RPMI8226 (cell line): ENCODE data around the gene FSTL3.
A peak's percentile ranks its signal among the peaks of the same experiment; 100 is the strongest.
"Not testable (repeated sequence)": the region's sequence is repeated elsewhere in the genome, so short reads cannot be mapped to it uniquely, and the experiment has no call there.

Source experiments
- DNase-seq: peaks from one replicate; pipeline ENCODE4 v3.0.0-alpha.2; 2015

The FSTL3 gene

DNA sequence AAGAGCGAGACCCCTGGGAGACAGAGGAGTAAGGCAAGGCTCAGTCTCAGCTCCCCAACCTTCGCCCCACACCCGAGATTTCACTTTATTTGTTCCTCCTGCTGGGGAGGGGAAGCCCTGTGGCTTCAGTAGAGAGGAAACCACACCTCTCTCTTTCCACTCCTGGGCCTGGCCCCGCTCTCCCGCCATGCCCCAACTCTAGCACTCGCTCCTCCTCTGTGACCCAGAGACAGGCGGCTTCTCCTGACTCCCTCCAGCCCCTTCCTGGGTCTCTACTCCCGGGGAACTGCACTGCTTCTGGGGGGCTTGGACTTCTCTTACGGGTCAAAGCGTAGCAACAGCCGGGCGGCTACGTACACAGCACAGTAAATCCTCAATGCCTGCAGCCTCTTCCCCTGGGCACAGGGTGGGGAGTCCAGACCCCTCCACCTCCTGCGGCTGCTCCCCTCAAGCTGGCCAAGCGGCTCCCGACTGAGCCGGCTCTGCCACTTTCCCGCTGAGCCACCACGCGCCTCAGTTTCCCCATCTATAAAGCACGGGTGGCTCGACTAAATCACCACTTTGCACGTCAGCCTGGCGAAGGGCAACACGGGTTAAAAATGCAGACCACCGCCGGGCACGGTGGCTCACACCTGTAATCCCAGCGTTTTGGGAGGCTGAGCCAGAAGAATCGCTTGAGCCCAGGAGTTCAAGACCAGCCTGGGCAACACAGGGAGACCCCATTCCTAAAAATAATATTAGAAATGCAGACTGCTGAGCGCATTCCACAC is 14.6 kb upstream of the FSTL3 start:
- peak; percentile 70 for DNase-seq

GRCh38 chr19:662207-662961 is 13.8 kb upstream of the FSTL3 start:
- DNase-seq, result peak; percentile 73

GRCh38 chr19:662962-663681 is 13.1 kb upstream of the FSTL3 start, which contains the start of gene RNF126:
Gene RNF126, minus strand, starts transcription at chr19:663214. Its CDS starts 93 bp downstream, at chr19:663121.
- peak; percentile 95 for DNase-seq

DNA sequence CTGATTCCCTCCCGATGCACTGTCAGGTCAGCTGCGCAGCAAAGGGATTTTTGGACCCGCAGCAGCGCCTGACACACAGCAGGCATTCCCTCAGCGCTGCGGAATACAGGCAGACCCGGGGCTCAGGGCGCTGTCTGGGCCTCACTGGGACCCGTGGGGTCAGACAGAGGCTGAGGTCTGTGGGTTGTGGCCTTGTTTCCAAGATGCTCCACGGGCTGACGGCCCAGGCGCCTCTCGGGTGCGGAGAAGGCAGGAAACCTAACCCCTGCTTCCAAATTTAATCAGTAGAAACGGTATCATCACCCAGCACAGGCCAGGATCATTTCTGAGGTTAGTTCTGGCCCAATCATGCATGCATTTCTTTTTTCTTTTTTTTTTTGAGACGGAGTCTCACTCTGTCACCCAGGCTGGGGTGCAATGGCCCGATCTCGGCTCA is 12.5 kb upstream of the FSTL3 start:
- DNase-seq, result no peak

DNA sequence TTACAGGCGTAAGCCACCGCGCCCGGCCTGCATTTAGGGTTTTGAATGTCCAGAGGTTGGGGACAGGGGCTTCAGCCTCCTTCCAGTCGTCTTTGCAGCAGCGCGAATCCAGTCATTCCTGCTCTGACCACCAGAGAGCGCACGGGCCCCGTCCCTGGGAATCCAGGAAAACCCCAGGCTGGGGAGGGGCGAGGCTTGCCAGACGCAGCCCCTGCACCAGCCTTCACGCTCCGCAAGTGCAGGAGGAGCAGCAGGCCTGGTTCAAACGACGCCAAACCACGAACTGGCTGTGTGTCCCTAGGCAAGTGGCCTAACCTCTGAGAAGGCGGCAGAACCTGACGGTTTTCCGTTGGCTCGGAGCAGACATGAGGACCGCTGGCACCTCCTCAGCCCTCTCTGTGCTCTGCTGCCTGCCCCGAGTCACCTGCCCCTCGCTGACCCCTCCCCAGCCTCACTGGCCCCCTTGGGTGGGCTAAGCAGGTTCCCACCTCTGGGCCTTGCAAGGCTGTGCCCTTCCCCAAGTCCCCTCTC is 11.2 kb upstream of the FSTL3 start:
- DNase-seq, result peak; percentile 79

DNA sequence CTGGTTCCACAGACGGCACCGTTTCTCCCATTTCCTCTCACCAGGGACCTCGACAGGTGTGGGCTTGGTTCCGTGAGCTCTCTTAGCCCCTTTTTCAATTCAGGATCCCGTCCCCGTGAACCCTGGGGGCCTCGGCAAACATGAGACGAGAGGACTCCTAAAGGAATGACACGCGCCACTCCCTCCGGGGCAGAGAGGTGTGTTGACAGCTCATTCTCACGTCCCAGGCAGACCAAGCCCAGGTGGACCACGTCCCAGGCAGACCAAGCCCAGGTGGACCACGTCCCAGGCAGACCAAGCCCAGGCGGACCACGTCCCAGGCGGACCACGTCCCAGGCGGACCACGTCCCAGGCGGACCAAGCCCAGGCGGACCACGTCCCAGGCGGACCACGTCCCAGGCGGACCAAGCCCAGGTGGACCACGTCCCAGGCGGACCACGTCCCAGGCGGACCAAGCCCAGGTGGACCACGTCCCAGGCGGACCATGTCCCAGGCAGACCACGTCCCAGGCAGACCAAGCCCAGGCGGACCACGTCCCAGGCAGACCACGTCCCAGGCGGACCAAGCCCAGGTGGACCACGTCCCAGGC is 9.1 kb upstream of the FSTL3 start:
- DNase-seq, result not testable (repeated sequence)

- DNase-seq, result not testable (repeated sequence)
These were observed 7.3 kb upstream of the FSTL3 start for GRCh38 chr19:668675-669434.

GRCh38 chr19:670609-671075 is 5.5 kb upstream of the FSTL3 start:
- DNase-seq, result peak; percentile 45

DNA sequence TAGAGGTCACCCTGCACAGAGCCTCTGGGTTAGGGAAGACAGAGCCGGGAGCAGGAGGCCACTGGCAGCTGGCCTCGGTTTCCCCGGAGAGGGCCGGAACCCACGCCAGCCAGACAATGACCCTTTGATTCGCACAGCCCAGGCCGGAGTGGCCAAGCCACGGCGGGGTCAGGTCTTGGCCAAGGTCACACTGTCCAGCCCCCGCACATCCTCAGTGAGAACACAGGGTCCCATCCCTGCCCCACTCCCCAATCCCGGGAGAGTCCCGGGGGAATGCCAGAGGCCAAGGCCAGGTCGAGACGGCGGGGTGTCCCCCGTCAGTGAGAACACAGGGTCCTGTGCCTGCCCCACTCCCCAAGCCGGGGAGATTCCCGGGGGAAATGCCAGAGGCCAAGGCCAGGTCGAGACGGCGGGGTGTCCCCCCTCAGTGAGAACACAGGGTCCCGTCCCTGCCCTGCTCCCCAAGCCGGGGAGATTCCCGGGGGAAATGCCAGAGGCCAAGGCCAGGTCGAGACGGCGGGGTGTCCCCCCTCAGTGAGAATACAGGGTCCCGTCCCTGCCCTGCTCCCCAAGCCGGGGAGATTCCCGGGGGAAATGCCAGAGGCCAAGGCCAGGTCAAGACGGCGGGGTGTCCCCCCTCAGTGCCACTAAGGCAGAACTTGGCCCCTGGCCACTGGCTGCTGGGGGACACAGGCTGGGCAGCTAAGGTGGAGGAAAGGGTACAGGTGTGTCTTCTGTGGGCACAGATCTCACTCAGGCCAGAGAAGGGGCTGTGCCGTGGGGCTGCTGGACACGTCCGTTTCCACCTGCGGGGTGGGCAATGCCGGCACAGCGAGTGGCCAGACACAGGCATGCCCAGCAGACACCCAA is 1.7 kb upstream of the FSTL3 start:
- no peak for DNase-seq

DNA sequence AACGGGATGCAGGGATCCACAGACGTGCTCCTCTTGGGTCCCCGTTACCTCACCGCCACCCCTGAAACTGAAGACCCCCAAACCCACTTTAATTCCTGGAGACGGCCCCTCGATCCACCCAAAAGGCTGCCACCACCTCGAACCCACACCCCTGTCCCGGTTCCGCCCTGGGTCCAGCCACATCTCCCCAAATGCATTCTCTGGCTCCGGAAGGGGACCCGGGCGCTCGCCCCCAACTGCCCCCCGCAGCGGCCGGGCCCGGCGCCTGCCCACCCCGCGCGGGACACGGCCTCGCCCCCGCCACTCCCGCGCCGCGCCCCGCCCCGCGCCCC is 219 bp upstream of the FSTL3 start:
- no peak for DNase-seq

GRCh38 chr19:677201-677600 is 1.0 kb downstream of the FSTL3 start:
- DNase-seq, result peak; percentile 15

DNA sequence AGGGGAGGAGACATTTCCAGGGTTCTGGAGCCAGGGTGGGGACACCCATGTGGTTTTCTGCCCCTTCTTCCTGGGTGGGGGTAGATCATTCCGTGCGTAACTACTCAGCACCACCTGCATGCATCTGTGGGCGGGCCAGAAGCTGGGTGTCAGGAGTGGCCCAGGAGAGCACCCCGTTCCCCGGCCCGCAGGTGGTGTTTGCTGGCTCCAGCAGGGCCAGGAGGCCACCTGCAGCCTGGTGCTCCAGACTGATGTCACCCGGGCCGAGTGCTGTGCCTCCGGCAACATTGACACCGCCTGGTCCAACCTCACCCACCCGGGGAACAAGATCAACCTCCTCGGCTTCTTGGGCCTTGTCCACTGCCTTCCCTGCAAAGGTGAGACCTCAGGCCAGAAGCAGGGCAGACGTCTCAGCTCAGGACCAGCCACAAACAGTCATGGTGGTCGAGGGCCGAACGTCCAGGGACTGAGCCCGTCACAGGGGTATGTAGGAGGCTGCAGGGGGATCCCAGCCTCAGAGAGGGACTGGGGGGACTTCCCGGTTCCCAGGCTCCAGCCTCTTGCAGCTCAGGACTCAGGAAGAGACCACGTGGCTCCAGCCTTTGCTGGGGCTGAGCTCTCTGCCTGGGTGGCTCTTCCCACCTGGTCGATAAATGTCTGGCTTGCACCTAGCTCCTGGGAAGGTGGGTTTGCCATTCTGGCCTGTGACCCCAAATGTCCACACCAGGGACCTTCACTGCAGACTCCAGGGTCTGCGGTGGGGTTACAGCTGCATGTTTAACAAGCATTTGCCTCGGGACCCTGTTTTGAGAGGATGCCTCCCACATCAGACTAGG is 1.6 kb downstream of the FSTL3 start:
- peak; percentile 82 for DNase-seq

DNA sequence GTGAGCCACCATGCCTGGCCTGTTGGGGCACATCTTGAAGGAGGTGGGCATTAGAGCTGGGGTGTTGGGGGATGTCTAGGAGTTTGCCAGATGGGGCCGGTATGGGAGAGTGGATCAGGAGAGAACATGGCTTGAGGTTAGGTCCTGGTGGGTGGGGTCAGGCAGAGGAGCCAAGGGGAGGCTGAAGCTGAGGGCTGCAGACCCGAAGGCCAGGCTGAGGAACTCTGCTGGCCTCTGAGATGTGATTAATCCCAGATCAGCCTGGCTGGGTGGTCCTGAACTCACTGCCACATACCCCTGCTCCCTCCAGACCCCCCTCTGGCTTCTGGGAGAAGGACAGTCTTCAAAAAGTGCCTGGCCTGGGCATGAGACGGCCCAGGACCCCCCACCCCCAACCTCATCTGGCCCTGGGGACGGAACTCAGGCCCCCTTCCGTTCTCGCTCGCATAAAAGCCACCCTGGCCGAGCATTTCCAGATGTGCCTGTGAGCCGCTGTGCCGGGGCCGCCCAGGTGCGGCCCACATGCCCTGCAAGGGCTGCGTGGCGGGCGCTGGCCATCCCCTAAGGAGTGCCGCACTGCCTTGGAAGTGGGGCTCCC is 2.7 kb downstream of the FSTL3 start:
- no peak for DNase-seq

DNA sequence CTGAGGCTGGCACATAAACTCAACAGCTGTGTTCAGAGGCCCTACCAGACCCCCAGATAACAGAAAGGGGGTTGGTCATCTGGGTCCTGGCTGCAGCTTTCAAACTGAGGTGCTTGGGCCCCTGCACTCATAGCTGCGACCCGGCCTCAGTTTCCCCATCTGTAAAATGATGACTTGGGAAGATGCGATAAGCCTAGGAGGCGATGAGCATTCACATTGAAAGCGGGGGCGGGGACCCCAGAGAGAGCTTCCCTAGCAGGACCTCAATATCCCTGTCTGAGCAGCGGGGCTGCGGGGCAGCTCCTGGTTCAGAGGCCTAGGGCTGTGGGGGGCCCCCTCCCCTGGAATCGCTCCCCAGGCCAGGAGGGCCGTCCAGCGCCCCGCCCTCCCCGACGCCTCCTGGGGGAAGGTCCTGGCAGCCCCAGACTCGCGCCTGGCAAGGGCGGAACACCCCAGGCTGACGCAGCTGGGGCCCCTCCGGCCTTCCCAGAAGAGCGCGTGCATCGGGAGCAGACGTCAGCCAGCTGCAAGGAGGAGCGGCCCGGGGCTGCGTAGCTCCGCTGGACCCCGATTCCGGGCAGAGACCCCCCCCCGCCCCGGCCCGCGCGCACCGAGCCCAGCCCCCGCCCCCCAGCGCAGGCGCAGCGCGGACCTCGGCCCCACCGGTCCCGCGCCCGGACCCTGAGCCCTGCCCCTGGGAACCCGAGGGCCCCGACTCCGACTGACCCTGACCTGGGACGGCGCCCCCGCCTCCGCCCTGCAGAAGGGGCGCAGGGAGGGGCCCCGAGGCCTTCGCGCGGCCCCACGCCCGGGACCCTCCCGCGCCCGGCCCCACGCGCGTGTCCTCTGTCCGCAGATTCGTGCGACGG is 3.5 kb downstream of the FSTL3 start:
- DNase-seq, result peak; percentile 61

DNA sequence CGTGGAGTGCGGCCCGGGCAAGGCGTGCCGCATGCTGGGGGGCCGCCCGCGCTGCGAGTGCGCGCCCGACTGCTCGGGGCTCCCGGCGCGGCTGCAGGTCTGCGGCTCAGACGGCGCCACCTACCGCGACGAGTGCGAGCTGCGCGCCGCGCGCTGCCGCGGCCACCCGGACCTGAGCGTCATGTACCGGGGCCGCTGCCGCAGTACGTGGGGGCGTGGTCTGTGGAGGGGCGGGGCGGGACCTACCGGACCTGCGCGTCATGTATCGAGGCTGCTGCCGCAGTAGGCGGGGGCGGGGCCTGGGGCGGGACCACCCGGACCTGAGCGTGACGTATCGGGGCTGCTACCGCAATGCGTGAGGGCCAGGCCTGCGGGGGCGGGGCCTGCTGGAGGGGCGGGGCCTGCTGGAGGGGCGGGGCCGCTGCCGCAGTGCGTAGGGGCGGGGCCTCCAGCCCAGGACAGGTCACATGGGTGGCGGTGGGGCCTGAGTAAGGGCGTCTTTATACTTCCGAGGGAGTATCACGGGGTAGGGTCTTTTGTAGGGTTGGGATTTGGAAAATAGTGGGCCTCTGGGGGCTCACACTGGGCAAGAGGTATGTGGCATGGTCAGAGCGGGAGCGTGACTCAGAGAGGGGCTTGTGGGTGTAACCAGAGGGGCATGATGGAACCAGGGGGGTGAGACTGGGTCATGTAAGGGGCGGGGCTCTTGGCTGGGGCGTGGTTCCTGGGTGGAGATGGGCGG is 4.3 kb downstream of the FSTL3 start:
- peak; percentile 98 for DNase-seq

DNA sequence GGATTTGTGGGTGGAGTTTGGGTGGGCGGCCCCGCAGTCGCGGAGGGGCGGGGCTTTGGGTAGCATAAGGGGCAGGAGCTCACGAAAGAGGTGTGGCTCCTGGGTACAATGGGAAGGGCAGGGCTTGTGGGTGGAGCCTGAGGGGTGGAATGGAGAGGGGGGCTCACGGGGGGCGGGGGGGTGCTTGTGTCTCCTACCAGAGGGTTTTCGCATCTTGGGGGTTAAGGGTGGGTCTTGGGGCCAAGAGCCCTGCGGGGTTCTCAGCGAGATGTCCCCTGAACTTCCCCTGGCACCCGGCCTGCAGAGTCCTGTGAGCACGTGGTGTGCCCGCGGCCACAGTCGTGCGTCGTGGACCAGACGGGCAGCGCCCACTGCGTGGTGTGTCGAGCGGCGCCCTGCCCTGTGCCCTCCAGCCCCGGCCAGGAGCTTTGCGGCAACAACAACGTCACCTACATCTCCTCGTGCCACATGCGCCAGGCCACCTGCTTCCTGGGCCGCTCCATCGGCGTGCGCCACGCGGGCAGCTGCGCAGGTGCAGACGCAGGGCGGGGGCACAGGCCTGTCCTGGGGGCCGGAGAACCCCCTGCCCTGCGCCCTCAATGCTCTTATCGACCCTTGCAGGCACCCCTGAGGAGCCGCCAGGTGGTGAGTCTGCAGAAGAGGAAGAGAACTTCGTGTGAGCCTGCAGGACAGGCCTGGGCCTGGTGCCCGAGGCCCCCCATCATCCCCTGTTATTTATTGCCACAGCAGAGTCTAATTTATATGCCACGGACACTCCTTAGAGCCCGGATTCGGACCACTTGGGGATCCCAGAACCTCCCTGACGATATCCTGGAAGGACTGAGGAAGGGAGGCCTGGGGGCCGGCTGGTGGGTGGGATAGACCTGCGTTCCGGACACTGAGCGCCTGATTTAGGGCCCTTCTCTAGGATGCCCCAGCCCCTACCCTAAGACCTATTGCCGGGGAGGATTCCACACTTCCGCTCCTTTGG is 5.1 kb downstream of the FSTL3 start:
- DNase-seq, result peak; percentile 91
